HG02678 (cell line): Measurements from ENCODE around the gene STIP1.

Experiments used
- ATAC-seq: cut with Tn5 transposase; IDR thresholded peaks from one replicate; pipeline ENCODE4 v1.9.1; 2021; ENCODE audit warnings: mild to moderate bottlenecking, moderate library complexity; ENCODE audit not compliant: unreplicated experiment

Gene STIP1

GRCh38 chr11:64220271-64220670 lies 34.3 kb downstream of the STIP1 start:
- ATAC-seq = no peak

- no peak for ATAC-seq
Measured at GRCh38 chr11:64220798-64221197, 34.8 kb downstream of the STIP1 start.

- ATAC-seq = no peak
Measured at GRCh38 chr11:64222651-64223000, 36.7 kb downstream of the STIP1 start.

GRCh38 chr11:64223001-64223651 lies 37.2 kb downstream of the STIP1 start:
- no peak for ATAC-seq

- no peak for ATAC-seq
Measured at GRCh38 chr11:64224151-64224890, 38.4 kb downstream of the STIP1 start.

GRCh38 chr11:64224891-64225607 lies 39.1 kb downstream of the STIP1 start:
- no peak for ATAC-seq

GRCh38 chr11:64225608-64226506 lies 39.9 kb downstream of the STIP1 start, which contains the start of the genes NUDT22 and TRPT1:
Gene NUDT22, plus strand, starts transcription at chr11:64226274. Its CDS starts 379 bp downstream, at chr11:64226653.
Gene TRPT1, minus strand, starts transcription at chr11:64226186. Its CDS starts 326 bp downstream, at chr11:64225860.
- peak; percentile 52 for ATAC-seq

GRCh38 chr11:64226507-64227051 lies 40.6 kb downstream of the STIP1 start:
- peak; percentile 31 for ATAC-seq

GRCh38 chr11:64227405-64227956 lies 41.5 kb downstream of the STIP1 start:
- no peak for ATAC-seq

GRCh38 chr11:64229090-64229743 lies 43.2 kb downstream of the STIP1 start:
- no peak for ATAC-seq

GRCh38 chr11:64229744-64230170 lies 43.8 kb downstream of the STIP1 start:
- ATAC-seq = no peak

- ATAC-seq = peak; percentile 49
Measured at GRCh38 chr11:64230171-64230984, 44.4 kb downstream of the STIP1 start, which contains the start of gene DNAJC4. Gene DNAJC4, plus strand, starts transcription at chr11:64230548. Its CDS starts 307 bp downstream, at chr11:64230855.

- no peak for ATAC-seq
Measured at GRCh38 chr11:64230985-64231365, 45.0 kb downstream of the STIP1 start.

GRCh38 chr11:64231546-64231945 lies 45.6 kb downstream of the STIP1 start:
- no peak for ATAC-seq

- no peak for ATAC-seq
Measured at GRCh38 chr11:64232182-64232966, 46.4 kb downstream of the STIP1 start.

GRCh38 chr11:64232967-64233315 lies 47.0 kb downstream of the STIP1 start:
- no peak for ATAC-seq

- peak; percentile 45 for ATAC-seq
Measured at GRCh38 chr11:64233913-64234586, 48.1 kb downstream of the STIP1 start, which contains the start of gene VEGFB. Gene VEGFB, plus strand, starts transcription at chr11:64234584. Its CDS starts 250 bp downstream, at chr11:64234834.
